Measurements from ENCODE around the gene RORC.

- TF ChIP-seq GATA2 (IDR thresholded peaks at IDR 0.05; ENCODE audit: low read depth, low read length) (no peak), GATA3 (IDR thresholded peaks at IDR 0.05; ENCODE audit: low read depth, low read length) (no peak)
These were observed 44.0 kb upstream of the RORC start for GRCh38 chr1:151875419-151876097.

Data from SH-SY5Y (cell line).